Mesothelial cell of epicardium (in vitro differentiated cells): ENCODE results near the gene CGNL1. TPM values are rescaled to one million over a fixed set of nuclear protein-coding genes. Genes with fewer than 3 reads are reported as not detected.

ENCODE experiments used
- DNase-seq, 2 experiments: peaks; one replicate each; pipeline ENCODE4 v3.0.0; 2021; ENCODE audit warnings: low spot score in 2 of 2; ENCODE audit not compliant: unreplicated experiment in 2 of 2
- H3K27ac Mint-ChIP-seq: 2 replicates; pipeline ENCODE4 v1.8.0; 2021; ENCODE audit warnings: mixed read lengths
- H3K27me3 Mint-ChIP-seq: 2 replicates; pipeline ENCODE4 v1.8.0; 2021; ENCODE audit warnings: low read depth, mixed read lengths
- H3K36me3 Mint-ChIP-seq: 2 replicates; pipeline ENCODE4 v1.8.0; 2021; ENCODE audit warnings: mixed read lengths
- H3K4me1 Mint-ChIP-seq: 2 replicates; pipeline ENCODE4 v1.8.0; 2021; ENCODE audit warnings: mixed read lengths
- H3K4me3 Mint-ChIP-seq: 2 replicates; pipeline ENCODE4 v1.8.0; 2021; ENCODE audit warnings: mild to moderate bottlenecking, moderate library complexity, mixed read lengths
- H3K9me3 Mint-ChIP-seq: 2 replicates; pipeline ENCODE4 v1.8.0; 2021; ENCODE audit warnings: mixed read lengths
- CTCF ChIP-seq: fragments of 200-600 bp; sonication (generic); IDR thresholded peaks from one replicate; pipeline ENCODE4 v1.5.0; 2021; ENCODE audit warnings: antibody characterized with exemption; ENCODE audit not compliant: unreplicated experiment
- total RNA-seq: library from RNA; stranded (reverse); gene quantifications from 3 replicates; pipeline ENCODE4 v1.2.1, GENCODE V29; 2021

Gene CGNL1
- total RNA-seq, 1 donor from 2014 or later: 34.1 TPM

DNA sequence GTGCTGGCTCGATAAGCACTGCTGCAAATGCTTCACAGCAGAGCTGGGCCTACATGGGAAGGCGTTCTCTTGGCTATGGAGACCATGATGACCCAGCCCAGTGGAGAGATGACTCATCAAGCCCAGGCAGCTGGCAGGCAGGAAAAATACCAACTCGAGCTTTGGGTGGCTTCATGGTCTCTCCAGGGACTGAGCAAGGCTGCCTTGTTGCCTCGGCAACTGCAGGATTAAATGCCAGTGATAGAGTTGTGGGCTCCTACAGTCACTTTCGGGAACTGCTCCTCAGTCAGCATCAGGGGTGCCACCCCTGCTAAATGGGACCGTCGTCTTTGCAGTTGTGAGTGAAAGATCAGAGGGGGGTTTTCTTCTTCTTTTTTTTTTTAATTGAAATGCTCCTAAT, 160.8 kb downstream of the CGNL1 start:
- Mint-ChIP-seq H3K4me1 (peaks cover 33% of the 10 kb centered on the region), H3K4me3 (no peak overlapping the region)

GRCh38 chr15:57537488-57538264, 161.4 kb downstream of the CGNL1 start:
- H3K4me3 Mint-ChIP-seq: no peak overlapping the region

More for the DNA sequence above, 160.8 kb downstream of the CGNL1 start:
- no peak overlapping the region for H3K27ac Mint-ChIP-seq
- no peak for TF ChIP-seq CTCF
- no peaks in the 10 kb centered on the region for H3K27me3 Mint-ChIP-seq
- H3K9me3 Mint-ChIP-seq: peaks cover 8% of the 10 kb centered on the region
- no peak for DNase-seq
- H3K36me3 Mint-ChIP-seq: peaks cover 51% of the 10 kb centered on the region

GRCh38 chr15:57538265-57538529, 161.9 kb downstream of the CGNL1 start:
- Mint-ChIP-seq H3K4me1 (peaks cover 23% of the 10 kb centered on the region), H3K4me3 (no peak overlapping the region), H3K36me3 (peaks cover 43% of the 10 kb centered on the region), H3K27me3 (no peaks in the 10 kb centered on the region), H3K27ac (no peak overlapping the region), H3K9me3 (peaks cover 8% of the 10 kb centered on the region)
- DNase-seq: no peak
- no peak for TF ChIP-seq CTCF

More at GRCh38 chr15:57537488-57538264, 161.4 kb downstream of the CGNL1 start:
- no peak overlapping the region for H3K27ac Mint-ChIP-seq
- no peak for DNase-seq
- peaks cover 28% of the 10 kb centered on the region for H3K4me1 Mint-ChIP-seq
- H3K27me3 Mint-ChIP-seq: no peaks in the 10 kb centered on the region
- peaks cover 46% of the 10 kb centered on the region for H3K36me3 Mint-ChIP-seq
- TF ChIP-seq CTCF: no peak
- H3K9me3 Mint-ChIP-seq: peaks cover 8% of the 10 kb centered on the region

- H3K4me1 Mint-ChIP-seq: peaks cover 20% of the 10 kb centered on the region
- H3K36me3 Mint-ChIP-seq: peaks cover 44% of the 10 kb centered on the region
These were observed 162.5 kb downstream of the CGNL1 start for GRCh38 chr15:57538821-57539220.

GRCh38 chr15:57540211-57540610, 163.9 kb downstream of the CGNL1 start:
- no peak for TF ChIP-seq CTCF
- DNase-seq: no peak
- H3K9me3 Mint-ChIP-seq: peaks cover 8% of the 10 kb centered on the region
- no peaks in the 10 kb centered on the region for H3K27me3 Mint-ChIP-seq
- H3K27ac Mint-ChIP-seq: no peak overlapping the region
- H3K4me3 Mint-ChIP-seq: no peak overlapping the region
- H3K4me1 Mint-ChIP-seq: peaks cover 15% of the 10 kb centered on the region
- H3K36me3 Mint-ChIP-seq: peaks cover 44% of the 10 kb centered on the region

More at GRCh38 chr15:57538821-57539220, 162.5 kb downstream of the CGNL1 start:
- H3K27me3 Mint-ChIP-seq: no peaks in the 10 kb centered on the region
- TF ChIP-seq CTCF: no peak
- H3K9me3 Mint-ChIP-seq: peaks cover 8% of the 10 kb centered on the region
- DNase-seq: no peak
- H3K27ac Mint-ChIP-seq: no peak overlapping the region
- no peak overlapping the region for H3K4me3 Mint-ChIP-seq
